Parathyroid adenoma (tissue), 2 donors: Measurements from ENCODE around the gene ZDHHC8.

Source experiments
- H2AFZ ChIP-seq: fragments of 300-600 bp; sonication (generic); one replicate; pipeline ENCODE4 v1.7.0; 2017; ENCODE audit warnings: antibody characterized with exemption, mild to moderate bottlenecking
- H3K27ac ChIP-seq: fragments of 300-600 bp; sonication (generic); one replicate; pipeline ENCODE4 v1.7.0; 2017
- H3K27me3 ChIP-seq: fragments of 300-600 bp; sonication (generic); one replicate; pipeline ENCODE4 v1.7.0; 2017; ENCODE audit warnings: low read length; ENCODE audit not compliant: control insufficient read depth, insufficient read depth
- H3K36me3 ChIP-seq: fragments of 300-600 bp; sonication (generic); one replicate; pipeline ENCODE4 v1.7.0; 2017; ENCODE audit warnings: low read length; ENCODE audit not compliant: control insufficient read depth, insufficient read depth
- H3K4me1 ChIP-seq: fragments of 300-600 bp; sonication (generic); one replicate; pipeline ENCODE4 v1.7.0; 2017; ENCODE audit warnings: control low read depth
- H3K4me2 ChIP-seq: fragments of 300-600 bp; sonication (generic); one replicate; pipeline ENCODE4 v1.7.0; 2017; ENCODE audit warnings: low read length
- H3K4me3 ChIP-seq: fragments of 300-600 bp; sonication (generic); one replicate; pipeline ENCODE4 v1.7.0; 2017; ENCODE audit warnings: low read depth, low read length
- H3K79me2 ChIP-seq: fragments of 300-600 bp; sonication (generic); one replicate; pipeline ENCODE4 v1.7.0; 2017; ENCODE audit warnings: control low read depth
- H3K9ac ChIP-seq: fragments of 300-600 bp; sonication (generic); one replicate; pipeline ENCODE4 v1.7.0; 2017; ENCODE audit warnings: mild to moderate bottlenecking
- H3K9me3 ChIP-seq: fragments of 300-600 bp; sonication (generic); one replicate; pipeline ENCODE4 v1.7.0; 2017; ENCODE audit warnings: low read length; ENCODE audit not compliant: control insufficient read depth
- CTCF ChIP-seq: fragments of 300-600 bp; sonication (generic); IDR thresholded peaks from one replicate; pipeline ENCODE4 v1.7.0; 2017; ENCODE audit warnings: antibody characterized with exemption, mild to moderate bottlenecking
- donor health status: primary hyperparathyroidism.

Gene ZDHHC8

DNA sequence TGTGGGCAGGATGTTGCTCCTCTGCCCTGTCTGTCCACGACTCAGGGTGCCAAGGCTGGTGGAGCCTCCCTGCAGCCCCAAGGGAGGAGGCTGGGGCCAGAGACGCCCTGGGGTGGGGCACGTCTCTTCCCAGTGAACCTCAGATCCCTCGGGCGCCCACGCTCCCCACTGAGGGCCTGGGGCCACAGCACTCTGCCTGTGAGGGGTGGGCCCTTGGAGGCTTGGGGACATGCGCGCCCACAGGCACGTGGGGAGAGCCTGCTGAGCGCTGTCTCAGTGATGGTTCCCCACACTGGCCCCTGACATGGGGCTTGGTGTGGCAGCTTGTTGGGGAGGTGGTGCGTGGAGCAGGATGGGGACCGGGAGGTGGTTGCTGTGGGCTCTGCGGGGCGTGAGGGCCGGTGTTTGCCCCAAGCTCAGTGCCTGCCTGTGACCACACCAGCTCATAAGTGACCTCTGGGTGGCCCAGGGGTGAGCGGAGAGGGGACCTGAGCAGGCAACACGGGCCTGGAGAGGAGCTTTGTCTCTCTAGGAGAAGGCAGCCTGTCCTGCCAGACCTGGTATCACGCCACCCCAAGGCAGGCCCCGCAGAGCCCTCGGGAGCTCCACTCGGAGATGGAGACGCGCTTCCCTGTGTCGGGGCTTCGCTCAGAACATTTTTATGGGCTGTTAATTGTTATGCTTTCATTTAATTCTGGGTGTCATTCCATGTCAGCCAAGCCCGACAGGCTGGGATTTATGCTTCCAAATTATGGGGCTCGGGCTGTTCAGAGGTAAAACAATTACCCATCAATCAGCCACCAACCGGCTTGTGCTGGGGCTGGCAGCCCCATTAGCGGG is 46.7 kb downstream of the ZDHHC8 start:
- no peak overlapping the region for H3K27ac ChIP-seq
- H3K9ac ChIP-seq = no peak overlapping the region
- H3K4me2 ChIP-seq = no peak overlapping the region
- no peaks in the 10 kb centered on the region for H3K36me3 ChIP-seq
- H2AFZ ChIP-seq = no peak overlapping the region
- H3K4me3 ChIP-seq = no peak overlapping the region
- H3K4me1 ChIP-seq = no peaks in the 10 kb centered on the region
- no peaks in the 10 kb centered on the region for H3K9me3 ChIP-seq
- no peaks in the 10 kb centered on the region for H3K27me3 ChIP-seq
- H3K79me2 ChIP-seq = no peaks in the 10 kb centered on the region
- TF ChIP-seq CTCF = no peak

GRCh38 chr22:20178915-20179227 is 47.3 kb downstream of the ZDHHC8 start:
- Histone ChIP-seq H3K27ac (no peak overlapping the region), H3K9ac (no peak overlapping the region), H3K4me3 (no peak overlapping the region), H2AFZ (no peak overlapping the region), H3K36me3 (no peaks in the 10 kb centered on the region), H3K4me2 (no peak overlapping the region), H3K27me3 (no peaks in the 10 kb centered on the region), H3K4me1 (no peaks in the 10 kb centered on the region), H3K9me3 (no peaks in the 10 kb centered on the region), H3K79me2 (no peaks in the 10 kb centered on the region)
- no peak for TF ChIP-seq CTCF

- H3K36me3 ChIP-seq = no peaks in the 10 kb centered on the region
- no peak overlapping the region for H3K4me3 ChIP-seq
- no peak overlapping the region for H2AFZ ChIP-seq
- no peaks in the 10 kb centered on the region for H3K27me3 ChIP-seq
- H3K79me2 ChIP-seq = no peaks in the 10 kb centered on the region
- no peak for TF ChIP-seq CTCF
- H3K9ac ChIP-seq = no peak overlapping the region
- H3K4me1 ChIP-seq = no peaks in the 10 kb centered on the region
- no peak overlapping the region for H3K4me2 ChIP-seq
- no peaks in the 10 kb centered on the region for H3K9me3 ChIP-seq
- no peak overlapping the region for H3K27ac ChIP-seq
These were observed 48.0 kb downstream of the ZDHHC8 start for GRCh38 chr22:20179455-20180244.

GRCh38 chr22:20180245-20180630 is 48.6 kb downstream of the ZDHHC8 start:
- Histone ChIP-seq H3K4me2 (no peak overlapping the region), H2AFZ (no peak overlapping the region), H3K79me2 (no peaks in the 10 kb centered on the region), H3K9me3 (no peaks in the 10 kb centered on the region), H3K4me3 (no peak overlapping the region), H3K9ac (no peak overlapping the region), H3K27ac (no peak overlapping the region), H3K36me3 (no peaks in the 10 kb centered on the region), H3K27me3 (no peaks in the 10 kb centered on the region), H3K4me1 (no peaks in the 10 kb centered on the region)
- TF ChIP-seq CTCF = no peak
